GM18868 (cell line): ENCODE measurements around the gene RNASE7.
"Not testable (repeated sequence)": the region's sequence is repeated elsewhere in the genome, so short reads cannot be mapped to it uniquely, and the experiment has no call there.

ENCODE experiments used
- ATAC-seq: cut with Tn5 transposase; IDR thresholded peaks from one replicate; pipeline ENCODE4 v1.9.1; 2021; ENCODE audit warnings: mild to moderate bottlenecking, moderate library complexity; ENCODE audit not compliant: unreplicated experiment

Gene RNASE7

GRCh38 chr14:21041676-21042433 is at the start of gene RNASE7:
Gene RNASE7, plus strand, starts transcription at chr14:21042362. Its CDS starts 631 bp downstream, at chr14:21042993.
- ATAC-seq = no peak

GRCh38 chr14:20996521-20996920 is 45.6 kb upstream of the RNASE7 start:
- ATAC-seq = no peak

DNA sequence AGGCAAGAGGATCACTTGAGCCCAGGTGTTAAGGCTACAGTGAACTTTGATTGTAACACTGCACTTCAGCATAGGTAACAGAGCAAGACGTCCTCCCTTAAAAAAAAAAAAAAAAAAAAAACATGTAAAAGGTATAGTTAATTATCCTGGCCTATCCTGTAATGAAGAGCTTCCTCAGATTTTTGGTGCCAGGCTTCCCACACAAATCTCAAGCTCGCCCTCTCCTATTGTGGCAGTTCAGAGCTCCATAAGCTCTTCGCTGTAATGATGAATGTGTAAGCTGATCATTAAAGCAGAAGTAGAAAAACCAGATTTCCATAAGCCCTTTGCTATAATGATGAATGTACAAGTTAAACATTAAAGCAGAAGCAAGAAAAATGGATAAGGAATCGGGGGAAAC is 45.0 kb upstream of the RNASE7 start:
- no peak for ATAC-seq

DNA sequence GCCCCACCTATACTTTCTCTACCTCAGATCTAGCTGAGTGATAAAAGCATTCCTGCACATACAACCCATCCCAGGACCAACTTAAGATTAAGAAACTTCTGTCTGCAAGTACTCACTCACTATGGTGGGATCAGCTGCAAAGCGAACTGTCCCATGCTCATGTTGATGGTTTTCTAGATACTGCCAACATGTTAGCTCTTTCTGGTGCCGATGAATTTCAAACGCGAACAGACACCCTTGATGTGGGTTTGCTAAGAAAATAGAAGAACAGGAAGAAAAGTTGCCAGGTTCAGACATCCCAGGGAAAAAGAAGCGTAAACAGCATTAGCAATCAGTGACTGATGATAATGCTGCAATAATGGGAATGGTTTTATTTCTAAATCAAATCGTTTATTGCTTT is 44.6 kb upstream of the RNASE7 start:
- no peak for ATAC-seq

GRCh38 chr14:20998139-20998538 is 44.0 kb upstream of the RNASE7 start:
- ATAC-seq = no peak

GRCh38 chr14:20998674-20999366 is 43.3 kb upstream of the RNASE7 start, which contains the start of gene SLC39A2:
Gene SLC39A2, plus strand, starts transcription at chr14:20999293. Its CDS starts 154 bp downstream, at chr14:20999447.
- ATAC-seq = no peak

GRCh38 chr14:20999591-20999990 is 42.6 kb upstream of the RNASE7 start:
- ATAC-seq = no peak

DNA sequence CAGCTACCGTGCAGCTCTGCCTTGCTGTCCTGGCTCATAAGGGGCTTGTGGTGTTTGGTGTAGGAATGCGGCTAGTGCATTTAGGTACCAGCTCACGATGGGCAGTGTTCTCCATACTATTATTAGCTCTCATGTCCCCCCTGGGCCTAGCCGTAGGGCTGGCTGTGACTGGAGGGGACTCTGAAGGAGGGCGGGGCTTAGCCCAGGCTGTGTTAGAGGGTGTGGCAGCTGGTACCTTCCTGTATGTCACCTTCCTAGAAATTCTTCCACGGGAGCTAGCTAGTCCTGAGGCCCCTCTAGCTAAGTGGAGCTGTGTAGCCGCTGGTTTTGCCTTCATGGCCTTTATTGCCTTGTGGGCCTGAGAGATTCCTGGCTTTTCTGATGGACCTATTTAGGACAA is 40.9 kb upstream of the RNASE7 start:
- no peak for ATAC-seq

GRCh38 chr14:21003788-21004346 is 38.3 kb upstream of the RNASE7 start:
- no peak for ATAC-seq

GRCh38 chr14:21009721-21010120 is 32.4 kb upstream of the RNASE7 start:
- ATAC-seq = not testable (repeated sequence)

- ATAC-seq = no peak
These were observed 31.0 kb upstream of the RNASE7 start for GRCh38 chr14:21011136-21011535.

DNA sequence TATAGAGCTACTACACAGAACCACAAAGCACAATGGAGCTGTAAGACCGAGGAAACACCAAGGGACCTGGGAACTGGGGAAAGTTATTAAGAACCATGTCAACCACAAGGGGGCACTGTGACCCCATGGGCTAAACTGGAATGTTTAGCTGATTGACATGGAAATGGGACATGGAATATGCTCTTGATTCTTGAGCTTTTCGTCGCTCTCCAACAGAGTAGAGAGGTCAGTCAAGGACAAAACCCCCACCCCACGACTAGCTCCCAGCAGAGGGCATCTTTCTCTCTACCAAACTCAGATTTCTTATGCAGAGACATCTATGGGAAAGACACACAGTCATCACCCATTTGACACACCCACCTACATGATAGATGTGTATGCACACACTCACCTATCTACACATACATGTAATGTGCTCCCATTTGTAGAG is 27.4 kb upstream of the RNASE7 start:
- ATAC-seq = peak; percentile 60

DNA sequence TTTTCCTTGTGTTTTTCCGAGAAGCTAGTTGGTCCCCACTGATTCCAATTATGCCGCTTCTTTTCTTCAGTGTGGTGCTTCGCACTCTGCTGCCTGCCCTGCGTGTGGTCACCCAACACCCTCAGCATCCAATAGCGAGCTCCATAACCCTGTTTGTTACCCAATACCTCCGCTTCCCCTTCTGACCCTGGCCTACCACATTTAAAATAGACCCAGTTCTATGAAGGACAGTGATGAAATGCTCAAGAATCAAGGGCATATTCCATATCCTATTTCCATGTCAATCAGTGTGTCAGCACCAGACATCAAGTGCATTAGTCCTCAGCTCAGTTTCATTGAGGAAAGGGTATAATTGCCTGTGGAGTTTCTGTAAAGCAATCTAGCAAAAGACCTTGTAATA is 26.9 kb upstream of the RNASE7 start:
- ATAC-seq = no peak

DNA sequence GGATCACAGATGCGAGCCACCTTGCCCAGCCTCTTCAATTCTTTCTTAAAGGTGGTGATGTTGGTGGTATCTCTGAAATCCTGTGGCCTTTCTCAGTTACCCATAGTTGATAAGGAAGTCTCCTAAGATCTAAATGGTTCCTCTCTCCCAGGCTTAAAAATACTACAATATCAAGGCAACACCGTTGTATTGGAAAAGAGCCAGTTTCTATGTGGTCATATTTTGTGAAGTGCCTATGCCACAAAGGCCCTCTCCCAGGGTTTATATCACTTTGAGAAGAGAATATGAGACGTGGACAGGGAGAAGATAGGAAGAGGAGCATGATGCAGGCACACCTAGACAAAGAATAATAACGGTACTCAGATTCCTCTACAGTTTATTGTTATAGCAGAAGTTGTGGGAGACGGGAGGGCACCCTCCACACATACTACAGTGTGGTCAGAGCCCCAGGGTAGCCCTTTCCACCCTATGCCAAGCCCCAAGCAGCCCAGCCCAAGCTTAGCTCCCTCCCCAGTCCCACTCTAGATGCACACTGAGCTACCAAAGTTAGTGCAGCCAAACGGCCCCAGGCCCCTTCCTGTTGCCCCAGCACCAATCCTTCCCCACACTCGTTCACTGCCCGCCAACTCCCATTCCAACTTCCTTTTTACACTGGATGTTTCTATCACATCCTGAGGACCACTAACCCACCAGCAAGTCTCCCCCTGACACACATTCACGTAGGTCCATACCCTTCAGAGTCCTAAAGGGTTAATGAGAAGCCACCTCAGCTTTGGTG is 25.6 kb upstream of the RNASE7 start:
- no peak for ATAC-seq

DNA sequence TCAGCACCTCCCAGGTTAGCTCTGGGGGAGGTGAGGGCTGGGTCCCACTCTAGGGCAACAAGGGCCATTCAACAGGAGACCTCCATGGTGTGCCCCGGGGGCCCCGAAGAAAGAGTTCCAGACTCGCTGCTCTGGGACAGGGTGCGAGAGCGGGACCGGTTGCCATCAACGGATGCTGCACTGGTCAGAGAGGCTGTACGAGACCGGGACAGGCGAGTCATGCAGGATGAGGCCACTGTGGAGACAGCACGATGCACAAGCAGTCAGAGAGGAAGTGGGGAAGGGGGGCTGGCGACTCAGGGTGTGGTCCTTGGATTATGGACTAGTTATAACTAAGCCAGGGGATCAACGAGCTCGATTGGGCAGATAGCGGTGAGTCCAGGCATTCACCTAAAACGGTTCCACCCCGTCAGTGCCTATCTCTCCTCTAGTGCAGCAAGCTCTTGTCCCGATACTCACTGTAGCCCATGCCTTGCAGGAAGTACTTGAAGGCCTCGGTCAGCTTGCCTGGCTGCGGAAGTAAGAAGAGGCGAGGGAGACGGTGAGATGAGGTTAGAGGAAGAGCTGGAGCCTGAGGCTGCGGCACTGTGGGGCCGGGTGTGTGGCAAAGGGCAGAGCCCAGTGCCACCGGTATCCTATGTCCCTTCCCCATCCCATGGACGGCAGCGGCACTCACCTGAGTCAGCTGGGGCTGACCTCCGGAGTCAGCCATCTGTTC is 24.5 kb upstream of the RNASE7 start:
- no peak for ATAC-seq

DNA sequence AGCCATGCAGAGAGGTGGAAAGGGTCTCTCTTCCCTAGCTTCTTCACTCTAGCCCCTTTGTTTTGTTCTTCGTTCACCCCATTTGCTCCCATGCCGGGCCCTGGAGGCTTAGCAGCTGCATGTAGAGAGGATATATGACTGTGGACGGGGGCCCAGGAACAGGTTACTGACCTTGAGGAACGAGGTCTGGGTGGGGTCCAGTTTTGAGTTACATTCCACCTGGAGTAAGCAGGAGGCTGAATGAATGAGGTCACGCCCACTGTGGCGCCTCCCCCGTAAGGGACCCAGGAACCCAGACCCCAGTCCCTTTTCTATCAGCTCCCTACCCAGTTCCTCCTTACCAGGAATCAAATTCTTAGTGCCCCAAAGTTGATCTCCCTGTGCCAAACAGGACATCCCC is 23.9 kb upstream of the RNASE7 start:
- ATAC-seq = no peak

DNA sequence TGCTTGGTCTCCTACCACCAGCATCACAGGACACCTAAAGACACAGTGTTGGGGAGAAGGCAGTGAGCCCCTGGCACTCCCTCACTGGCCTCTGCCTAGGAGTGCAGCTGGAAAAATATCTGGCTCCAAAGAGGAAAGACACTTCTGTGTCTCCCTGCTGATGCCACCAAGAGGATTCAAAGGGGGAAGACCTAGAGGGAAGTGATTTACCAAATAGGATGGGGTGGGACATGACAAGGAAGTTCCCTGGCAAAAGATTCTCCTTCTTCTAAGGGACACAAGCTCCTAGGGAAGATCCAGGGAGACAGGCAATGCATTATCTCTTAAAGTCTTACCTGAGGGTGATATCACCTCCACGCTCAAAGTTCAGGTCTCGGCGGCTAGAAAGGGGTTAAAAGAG is 23.4 kb upstream of the RNASE7 start:
- no peak for ATAC-seq

GRCh38 chr14:21019366-21019765 is 22.8 kb upstream of the RNASE7 start:
- no peak for ATAC-seq

DNA sequence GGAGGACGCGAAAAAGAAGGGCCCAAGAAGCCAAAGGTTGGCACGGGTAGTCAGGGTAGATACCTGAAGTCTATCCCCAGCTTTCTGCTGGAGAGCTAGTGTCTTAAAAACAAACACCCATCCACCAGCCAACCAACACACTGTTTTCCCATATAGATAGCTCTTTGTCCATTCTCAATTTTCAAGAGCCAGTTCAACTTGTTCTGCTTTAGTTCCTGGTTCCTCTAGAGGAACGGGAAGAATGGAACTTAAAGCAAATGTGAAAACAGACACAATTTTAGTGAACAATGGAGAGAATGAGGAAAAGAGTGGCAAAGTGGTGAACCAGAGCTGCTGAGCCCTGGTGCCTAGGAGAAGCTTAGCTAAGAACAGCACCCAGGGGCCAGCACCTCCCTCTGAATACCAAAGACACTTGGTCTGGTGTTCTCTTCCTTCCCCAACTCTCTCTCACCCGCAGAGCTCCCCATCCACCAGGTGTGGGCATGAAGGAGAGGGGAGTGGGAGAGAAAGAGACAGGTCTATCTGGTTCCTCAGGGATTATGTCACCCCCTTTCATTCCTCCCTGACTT is 21.1 kb upstream of the RNASE7 start:
- no peak for ATAC-seq

DNA sequence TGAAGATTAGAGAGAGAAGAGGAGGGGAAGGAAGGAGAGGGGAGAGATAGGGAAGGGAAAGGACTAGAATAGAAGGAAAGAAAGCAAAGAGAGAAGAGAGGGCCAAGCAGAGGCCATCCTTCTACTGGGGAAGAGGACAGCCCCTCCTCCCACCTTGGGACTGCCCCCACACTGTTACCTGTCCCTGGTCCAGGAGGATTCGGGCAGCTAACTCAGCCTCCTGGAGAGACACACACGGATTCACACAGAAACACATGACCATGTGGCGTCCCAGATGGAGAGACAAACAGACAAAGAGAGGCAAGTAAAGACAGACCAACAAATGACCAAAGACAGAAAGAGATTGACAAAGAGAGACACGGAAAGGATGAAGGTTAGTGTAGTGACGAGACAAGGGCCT is 19.5 kb upstream of the RNASE7 start:
- ATAC-seq = no peak
